ENCODE data around the gene RAD51B.
"Not testable (repeated sequence)": the region's sequence is repeated elsewhere in the genome, so short reads cannot be mapped to it uniquely, and the experiment has no call there.

RAD51B gene

GRCh38 chr14:67962215-67962644 is 142.7 kb downstream of the RAD51B start:
- H3K4me3 ChIP-seq (replicated peaks in 1 of 2; ENCODE audit: low read depth in 2 of 2, low read length in 2 of 2): no peak overlapping the region
- DNase-seq (ENCODE audit: low read depth in 2 of 2): peak in 1 of 2 donors; percentile 75
- TF ChIP-seq, protein P1, sequence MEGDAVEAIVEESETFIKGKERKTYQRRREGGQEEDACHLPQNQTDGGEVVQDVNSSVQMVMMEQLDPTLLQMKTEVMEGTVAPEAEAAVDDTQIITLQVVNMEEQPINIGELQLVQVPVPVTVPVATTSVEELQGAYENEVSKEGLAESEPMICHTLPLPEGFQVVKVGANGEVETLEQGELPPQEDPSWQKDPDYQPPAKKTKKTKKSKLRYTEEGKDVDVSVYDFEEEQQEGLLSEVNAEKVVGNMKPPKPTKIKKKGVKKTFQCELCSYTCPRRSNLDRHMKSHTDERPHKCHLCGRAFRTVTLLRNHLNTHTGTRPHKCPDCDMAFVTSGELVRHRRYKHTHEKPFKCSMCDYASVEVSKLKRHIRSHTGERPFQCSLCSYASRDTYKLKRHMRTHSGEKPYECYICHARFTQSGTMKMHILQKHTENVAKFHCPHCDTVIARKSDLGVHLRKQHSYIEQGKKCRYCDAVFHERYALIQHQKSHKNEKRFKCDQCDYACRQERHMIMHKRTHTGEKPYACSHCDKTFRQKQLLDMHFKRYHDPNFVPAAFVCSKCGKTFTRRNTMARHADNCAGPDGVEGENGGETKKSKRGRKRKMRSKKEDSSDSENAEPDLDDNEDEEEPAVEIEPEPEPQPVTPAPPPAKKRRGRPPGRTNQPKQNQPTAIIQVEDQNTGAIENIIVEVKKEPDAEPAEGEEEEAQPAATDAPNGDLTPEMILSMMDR (IDR thresholded peaks at IDR 0.05; ENCODE audit: low read depth, low read length): no peak

GRCh38 chr14:67963545-67963944 is 144.0 kb downstream of the RAD51B start:
- DNase-seq (ENCODE audit: low read depth in 2 of 2): no peak
- H3K4me3 ChIP-seq (replicated peaks in 1 of 2; ENCODE audit: low read depth in 2 of 2, low read length in 2 of 2): no peak overlapping the region
- TF ChIP-seq, protein P1 (IDR thresholded peaks at IDR 0.05; ENCODE audit: low read depth, low read length): no peak

DNA sequence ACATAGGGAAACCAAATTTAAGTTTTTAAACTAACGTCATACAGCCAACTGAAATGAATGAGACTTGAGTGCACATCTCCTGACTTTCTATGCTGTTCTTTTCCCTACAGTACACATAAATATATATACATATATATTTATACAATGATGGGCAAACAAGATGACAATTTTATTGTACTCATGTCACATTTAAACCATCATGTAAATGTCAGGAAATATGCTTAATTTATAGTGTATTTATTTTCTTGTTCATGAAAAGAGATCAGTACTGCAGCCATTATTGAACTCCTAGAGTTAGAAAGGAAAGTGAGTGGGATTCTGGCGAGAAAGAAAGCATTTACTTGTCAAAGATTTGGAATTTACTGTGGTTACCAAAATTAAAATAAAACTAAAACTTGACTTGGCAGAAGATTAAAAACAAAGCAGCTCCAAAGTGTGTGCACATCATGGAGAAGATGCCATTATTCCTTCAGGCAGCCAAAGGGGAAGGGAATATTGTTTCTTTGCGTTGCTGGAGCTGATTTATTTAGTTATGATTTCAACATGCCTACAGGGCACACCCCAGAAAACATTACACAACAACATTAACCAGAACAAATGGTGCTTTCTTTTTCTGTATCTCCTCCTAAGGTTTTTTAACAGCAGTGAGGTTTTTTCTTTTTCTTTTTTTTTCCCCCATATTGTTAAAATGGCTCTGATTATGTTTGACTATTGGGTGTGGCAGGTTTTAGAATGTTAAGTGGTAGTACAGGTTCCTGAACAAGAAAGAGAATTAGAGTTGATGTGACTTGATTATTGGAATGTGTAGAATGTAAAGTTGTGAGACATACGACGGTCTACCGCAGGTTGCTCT is 144.6 kb downstream of the RAD51B start:
- DNase-seq (ENCODE audit: low read depth in 2 of 2): peak; percentile 61 to 75
- no peak overlapping the region for H3K4me3 ChIP-seq (replicated peaks in 1 of 2; ENCODE audit: low read depth in 2 of 2, low read length in 2 of 2)
- TF ChIP-seq, protein P1 (IDR thresholded peaks at IDR 0.05; ENCODE audit: low read depth, low read length): no peak

- TF ChIP-seq, protein P1 (IDR thresholded peaks at IDR 0.05; ENCODE audit: low read depth, low read length): no peak
- DNase-seq (ENCODE audit: low read depth in 2 of 2): no peak
- no peak overlapping the region for H3K4me3 ChIP-seq (replicated peaks in 1 of 2; ENCODE audit: low read depth in 2 of 2, low read length in 2 of 2)
Observed at GRCh38 chr14:67965696-67966095, 146.1 kb downstream of the RAD51B start.

DNA sequence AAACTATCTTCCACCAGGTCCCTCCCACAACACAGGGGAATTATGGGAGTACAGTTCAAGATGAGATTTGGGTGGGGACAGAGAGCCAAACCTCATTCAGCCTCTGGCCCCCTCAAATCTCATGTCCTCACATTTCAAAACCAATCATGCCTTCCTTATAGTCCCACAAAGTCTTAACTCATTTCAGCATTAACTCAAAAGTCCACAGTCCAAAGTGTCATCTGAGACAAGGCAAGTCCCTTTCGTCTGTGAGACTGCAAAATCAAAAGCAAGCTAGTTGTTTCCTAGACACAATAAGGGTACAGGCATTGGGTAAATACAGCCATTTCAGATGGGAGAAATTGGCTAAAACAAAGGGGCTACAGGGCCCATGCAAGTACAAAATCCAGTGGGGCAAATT is 147.6 kb downstream of the RAD51B start:
- TF ChIP-seq, protein P1 (IDR thresholded peaks at IDR 0.05; ENCODE audit: low read depth, low read length): no peak
- no peak for DNase-seq (ENCODE audit: low read depth in 2 of 2)
- H3K4me3 ChIP-seq (replicated peaks in 1 of 2; ENCODE audit: low read depth in 2 of 2, low read length in 2 of 2): no peak overlapping the region

DNA sequence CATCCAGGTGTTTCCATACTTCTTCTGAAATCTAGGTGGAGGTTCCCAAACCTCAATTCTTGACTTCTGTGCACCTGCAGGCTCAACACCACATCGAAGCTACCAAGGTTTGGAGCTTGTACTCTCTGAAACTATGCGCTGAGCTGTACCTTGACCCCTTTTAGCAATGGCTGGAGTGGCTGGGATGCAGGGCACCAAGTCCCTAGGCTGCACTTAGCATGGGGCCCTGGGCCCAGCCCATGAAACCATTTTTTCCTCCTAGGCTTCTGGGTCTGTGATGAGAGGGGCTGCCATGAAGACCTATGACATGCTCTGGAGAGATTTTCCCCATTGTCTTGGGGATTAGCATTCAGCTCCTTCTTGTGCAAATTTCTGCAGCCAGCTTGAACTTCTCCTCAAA is 148.4 kb downstream of the RAD51B start:
- H3K4me3 ChIP-seq (replicated peaks in 1 of 2; ENCODE audit: low read depth in 2 of 2, low read length in 2 of 2); DNase-seq (ENCODE audit: low read depth in 2 of 2): not testable (repeated sequence)

GRCh38 chr14:67970923-67971322 is 151.3 kb downstream of the RAD51B start:
- no peak overlapping the region for H3K4me3 ChIP-seq (replicated peaks in 1 of 2; ENCODE audit: low read depth in 2 of 2, low read length in 2 of 2)
- TF ChIP-seq, protein P1 (IDR thresholded peaks at IDR 0.05; ENCODE audit: low read depth, low read length): no peak
- DNase-seq (ENCODE audit: low read depth in 2 of 2): no peak

Measured in cardiac fibroblast (primary cell).